Uterus (tissue), 4 donors: ENCODE data around the gene PLPP7. TPM values are rescaled to one million over a fixed set of nuclear protein-coding genes. Genes with fewer than 3 reads are reported as not detected.

ENCODE experiments used
- DNase-seq, 2 donors: peaks; one replicate each; pipeline ENCODE4 v3.0.0-alpha.2; 2019 to 2020
- H3K27ac ChIP-seq, 2 donors: fragments of 200-600 bp; sonication (generic); 1 replicate in 1 of 2; 2 replicates in 1 of 2; pipeline ENCODE4 v1.5.1; 2016 to 2018
- H3K27me3 ChIP-seq, 2 donors: fragments of 200-600 bp; sonication (generic); one replicate each; pipeline ENCODE4 v1.5.1; 2018 to 2019; ENCODE audit warnings: control low read depth in 1 of 2
- H3K36me3 ChIP-seq, 2 donors: fragments of 200-600 bp; sonication (generic); one replicate each; pipeline ENCODE4 v1.5.1; 2019; ENCODE audit warnings: control low read depth in 1 of 2
- H3K4me1 ChIP-seq, 2 donors: fragments of 200-600 bp; sonication (generic); one replicate each; pipeline ENCODE4 v1.5.1; 2018 to 2019; ENCODE audit warnings: control low read depth in 1 of 2
- H3K4me3 ChIP-seq, 2 donors: fragments of 200-600 bp; sonication (generic); 1 replicate in 1 of 2; 2 replicates in 1 of 2; pipeline ENCODE4 v1.5.1; 2018 to 2019; ENCODE audit warnings: mild to moderate bottlenecking in 1 of 2
- H3K9me3 ChIP-seq, 2 donors: fragments of 200-600 bp; sonication (generic); one replicate each; pipeline ENCODE4 v1.5.1; 2019; ENCODE audit warnings: control low read depth in 1 of 2
- CTCF ChIP-seq, 4 experiments: fragments of 200-600 bp in 2 of 4; fragments of 450-650 bp in 2 of 4; sonication (generic) in 2 of 4; IDR thresholded peaks; one replicate each; pipeline ENCODE4 v1.5.1; 2016 to 2019; ENCODE audit warnings: antibody characterized with exemption in 4 of 4, mild to moderate bottlenecking in 2 of 4, moderate library complexity in 1 of 4
- POLR2A ChIP-seq, 2 donors: fragments of 450-650 bp; IDR thresholded peaks; one replicate each; pipeline ENCODE4 v1.6.1; 2016; ENCODE audit warnings: antibody characterized with exemption in 2 of 2, mild to moderate bottlenecking in 1 of 2, moderate library complexity in 1 of 2
- intact Hi-C: fragments of 100-400 bp; cut with DNase I; formaldehyde crosslinking; loops from one replicate; pipeline ENCODE4 v1.15.1; 2023; ENCODE audit warnings: low total_unique reads
- total RNA-seq, 4 donors: library from RNA; depleted of rRNA in 3 of 4; stranded (reverse); fragments of >200 nt in 3 of 4; gene quantifications; one replicate each; pipeline versions ENCODE4 v1.1.0 to v1.2.4, GENCODE V29; 2014 to 2023
- donor health status: DM: yes; HTN: yes; CAD: no.

Gene PLPP7
- total RNA-seq, 4 donors from 2014 or later = 6.3 to 45.3 (median 8.1) TPM

GRCh38 chr9:131280660-131281059, 8.9 kb upstream of the PLPP7 start:
- no peaks in the 10 kb centered on the region for H3K9me3 ChIP-seq
- intact Hi-C loops = no loop called here
- H3K27me3 ChIP-seq = no peaks in the 10 kb centered on the region
- no peak for DNase-seq
- H3K4me3 ChIP-seq = no peak overlapping the region
- no peaks in the 10 kb centered on the region for H3K36me3 ChIP-seq
- H3K27ac ChIP-seq = no peak overlapping the region
- H3K4me1 ChIP-seq = peaks cover 0 to 16% of the 10 kb centered on the region in 2 donors
- TF ChIP-seq CTCF (IDR thresholded peaks at IDR 0.05) (no peak), POLR2A (IDR thresholded peaks at IDR 0.05) (no peak)

GRCh38 chr9:131281119-131281965, 8.2 kb upstream of the PLPP7 start:
- DNase-seq = no peak
- Histone ChIP-seq H3K36me3 (no peaks in the 10 kb centered on the region), H3K27ac (no peak overlapping the region), H3K4me1 (peaks cover 0 to 16% of the 10 kb centered on the region in 2 donors), H3K27me3 (no peaks in the 10 kb centered on the region), H3K4me3 (no peak overlapping the region), H3K9me3 (no peaks in the 10 kb centered on the region)
- TF ChIP-seq CTCF (IDR thresholded peaks at IDR 0.05) (no peak), POLR2A (IDR thresholded peaks at IDR 0.05) (no peak)
- intact Hi-C loops = no loop called here

- Histone ChIP-seq H3K4me3 (no peak overlapping the region), H3K4me1 (peaks cover 0 to 11% of the 10 kb centered on the region in 2 donors)
These were observed 7.3 kb upstream of the PLPP7 start for GRCh38 chr9:131282175-131282574.

GRCh38 chr9:131282688-131283422, 6.7 kb upstream of the PLPP7 start:
- H3K27ac ChIP-seq = no peak overlapping the region
- peaks cover 0 to 8% of the 10 kb centered on the region in 2 donors for H3K4me1 ChIP-seq
- no peak for DNase-seq
- TF ChIP-seq CTCF (IDR thresholded peaks at IDR 0.05) = no peak
- no peak for TF ChIP-seq POLR2A (IDR thresholded peaks at IDR 0.05)
- H3K27me3 ChIP-seq = no peaks in the 10 kb centered on the region
- no peak overlapping the region for H3K4me3 ChIP-seq
- H3K36me3 ChIP-seq = no peaks in the 10 kb centered on the region
- H3K9me3 ChIP-seq = no peaks in the 10 kb centered on the region
- intact Hi-C loops = no loop called here

More at GRCh38 chr9:131282175-131282574, 7.3 kb upstream of the PLPP7 start:
- intact Hi-C loops = no loop called here
- no peak for TF ChIP-seq POLR2A (IDR thresholded peaks at IDR 0.05)
- no peak for TF ChIP-seq CTCF (IDR thresholded peaks at IDR 0.05)
- Histone ChIP-seq H3K27ac (no peak overlapping the region), H3K9me3 (no peaks in the 10 kb centered on the region), H3K36me3 (no peaks in the 10 kb centered on the region), H3K27me3 (no peaks in the 10 kb centered on the region)
- DNase-seq = no peak

GRCh38 chr9:131284856-131285255, 4.7 kb upstream of the PLPP7 start:
- Histone ChIP-seq H3K4me3 (no peak overlapping the region), H3K27me3 (no peaks in the 10 kb centered on the region), H3K4me1 (peaks cover 0 to 8% of the 10 kb centered on the region in 2 donors), H3K36me3 (no peaks in the 10 kb centered on the region), H3K27ac (no peak overlapping the region), H3K9me3 (no peaks in the 10 kb centered on the region)
- TF ChIP-seq POLR2A (IDR thresholded peaks at IDR 0.05) = no peak
- no peak for TF ChIP-seq CTCF (IDR thresholded peaks at IDR 0.05)
- DNase-seq = no peak
- intact Hi-C loops = no loop called here
